ENCODE results near the gene USP11. TPM values are rescaled to one million over a fixed set of nuclear protein-coding genes. Genes with fewer than 3 reads are reported as not detected.
A peak's percentile ranks its signal among the peaks of the same experiment; 100 is the strongest.

The USP11 gene
- total and polyA plus RNA-seq, 4 donors, result 22.9 to 74.8 (median 40.2) TPM

DNA sequence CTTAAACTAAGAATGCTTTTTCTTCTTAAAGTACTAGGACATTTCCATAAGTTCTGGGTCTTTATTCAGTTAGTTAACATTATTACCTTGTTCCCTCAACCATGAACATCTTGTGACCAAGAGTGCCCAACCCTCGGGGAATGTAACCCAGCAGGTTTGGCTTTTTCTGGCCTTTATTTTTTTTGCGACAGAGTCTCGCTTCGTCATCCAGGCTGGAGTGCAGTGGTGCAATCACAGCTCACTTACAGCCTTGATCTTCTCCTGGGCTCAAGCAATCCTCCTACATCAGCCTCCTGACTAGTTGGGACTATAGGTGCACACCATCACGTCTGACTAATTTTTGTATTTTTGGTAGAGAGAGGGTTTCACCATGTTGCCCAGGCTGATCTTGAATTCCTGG is 65.1 kb downstream of the USP11 start:
- Histone ChIP-seq H3K27ac (ENCODE audit: low read depth in 1 of 2, low read length in 1 of 2) (no peak overlapping the region), H3K9ac (ENCODE audit: insufficient read depth in 1 of 2, low read length in 2 of 2) (no peak overlapping the region), H3K9me3 (ENCODE audit: control insufficient read depth in 4 of 4, insufficient read depth in 3 of 4, low read length in 3 of 4) (peaks cover 0 to 10% (median 0%) of the 10 kb centered on the region in 4 donors), H3K4me1 (ENCODE audit: control insufficient read depth in 5 of 5, insufficient read depth in 5 of 5, low read length in 5 of 5) (peaks cover 0 to 5% (median 0%) of the 10 kb centered on the region in 5 donors), H3K36me3 (ENCODE audit: control insufficient read depth in 4 of 4, insufficient read depth in 4 of 4, low read length in 4 of 4) (no peaks in the 10 kb centered on the region), H3K4me3 (no peak overlapping the region), H3K27me3 (ENCODE audit: control insufficient read depth in 3 of 3, insufficient read depth in 3 of 3, low read length in 2 of 3) (peaks cover 3 to 7% (median 6%) of the 10 kb centered on the region in 3 donors)
- DNase-seq, result peak; percentile 31 to 67 (median 59)
- ATAC-seq (ENCODE audit: insufficient read depth, low FRiP score), result no peak
- TF ChIP-seq, protein P1, sequence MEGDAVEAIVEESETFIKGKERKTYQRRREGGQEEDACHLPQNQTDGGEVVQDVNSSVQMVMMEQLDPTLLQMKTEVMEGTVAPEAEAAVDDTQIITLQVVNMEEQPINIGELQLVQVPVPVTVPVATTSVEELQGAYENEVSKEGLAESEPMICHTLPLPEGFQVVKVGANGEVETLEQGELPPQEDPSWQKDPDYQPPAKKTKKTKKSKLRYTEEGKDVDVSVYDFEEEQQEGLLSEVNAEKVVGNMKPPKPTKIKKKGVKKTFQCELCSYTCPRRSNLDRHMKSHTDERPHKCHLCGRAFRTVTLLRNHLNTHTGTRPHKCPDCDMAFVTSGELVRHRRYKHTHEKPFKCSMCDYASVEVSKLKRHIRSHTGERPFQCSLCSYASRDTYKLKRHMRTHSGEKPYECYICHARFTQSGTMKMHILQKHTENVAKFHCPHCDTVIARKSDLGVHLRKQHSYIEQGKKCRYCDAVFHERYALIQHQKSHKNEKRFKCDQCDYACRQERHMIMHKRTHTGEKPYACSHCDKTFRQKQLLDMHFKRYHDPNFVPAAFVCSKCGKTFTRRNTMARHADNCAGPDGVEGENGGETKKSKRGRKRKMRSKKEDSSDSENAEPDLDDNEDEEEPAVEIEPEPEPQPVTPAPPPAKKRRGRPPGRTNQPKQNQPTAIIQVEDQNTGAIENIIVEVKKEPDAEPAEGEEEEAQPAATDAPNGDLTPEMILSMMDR (IDR thresholded peaks at IDR 0.05; ENCODE audit: control extremely low read depth, extremely low read depth), result no peak
- 70 to 85% methylated on average over 5 of the region's 5 CpGs for WGBS, 2 donors

Small RNA genes lying within 50 kb of the gene (small RNA-seq; reads per million reads assigned to genes)
- gene RN7SL785P (ENCODE audit: low replicate concordance), result not detected

Other genes with a start within 250 kb of the USP11 start
- 10 to 100 TPM in 1 of 2 donors, 1 to 10 TPM in 1; 7.1 to 14.7 TPM for gene RGN, start 154.6 kb upstream of the USP11 start, total RNA-seq
- gene RGN, start 154.6 kb upstream of the USP11 start, polyA plus RNA-seq, result 10 to 100 TPM in 1 of 2 donors, 1 to 10 TPM in 1; 4.1 to 15.8 TPM
- gene NDUFB11, start 88.3 kb upstream of the USP11 start, total RNA-seq, result 10 to 100 TPM; 72.7 to 79.3 TPM
- 10 to 100 TPM; 69.7 to 96.0 TPM for gene NDUFB11, start 88.3 kb upstream of the USP11 start, polyA plus RNA-seq
- gene RBM10, start 87.8 kb upstream of the USP11 start, total RNA-seq, result 10 to 100 TPM; 30.2 to 38.6 TPM
- gene RBM10, start 87.8 kb upstream of the USP11 start, polyA plus RNA-seq, result 10 to 100 TPM; 22.2 to 30.8 TPM
- gene UBA1, start 39.2 kb upstream of the USP11 start, total RNA-seq, result 100 to 1,000 TPM; 135 to 221 TPM
- 100 to 1,000 TPM in 1 of 2 donors, 10 to 100 TPM in 1; 92.5 to 127 TPM for gene UBA1, start 39.2 kb upstream of the USP11 start, polyA plus RNA-seq
- 10 to 100 TPM; 60.6 to 93.5 TPM for gene CDK16, start 14.3 kb upstream of the USP11 start, total RNA-seq
- gene CDK16, start 14.3 kb upstream of the USP11 start, polyA plus RNA-seq, result 10 to 100 TPM; 50.1 to 60.3 TPM
- gene ZNF157, start 137.6 kb downstream of the USP11 start, total RNA-seq, result under 1 TPM; 0.40 to 0.63 TPM
- gene ZNF157, start 137.6 kb downstream of the USP11 start, polyA plus RNA-seq, result under 1 TPM; 0.10 TPM